Activated CD4-positive, alpha-beta memory T cell treated with anti-CD3 and anti-CD28 coated beads for 36 hours (primary cell): ENCODE measurements around the gene SEC16A. TPM values are rescaled to one million over a fixed set of nuclear protein-coding genes. Genes with fewer than 3 reads are reported as not detected.

Experiments used
- CTCF ChIA-PET: fragments of 350-600 bp; sonication (Branson Sonifier 250); formaldehyde crosslinking; loops from one replicate; lab custom pipeline; 2021; ENCODE audit warnings: antibody characterized with exemption, inconsistent platforms; lab: Charles Lee
- POLR2A ChIA-PET: fragments of 350-600 bp; sonication (Branson Sonifier 250); formaldehyde crosslinking; loops from one replicate; lab custom pipeline; 2021; ENCODE audit warnings: antibody characterized with exemption; lab: Charles Lee
- DNase-seq: peaks from one replicate; pipeline ENCODE4 v3.0.0-alpha.2; 2020
- H3K27ac Mint-ChIP-seq: one replicate; pipeline ENCODE4 v1.8.0; 2021; ENCODE audit warnings: mixed read lengths
- H3K27me3 Mint-ChIP-seq: one replicate; pipeline ENCODE4 v1.8.0; 2021; ENCODE audit warnings: mixed read lengths
- H3K36me3 Mint-ChIP-seq: one replicate; pipeline ENCODE4 v1.8.0; 2021; ENCODE audit warnings: mixed read lengths
- H3K4me1 Mint-ChIP-seq: one replicate; pipeline ENCODE4 v1.8.0; 2021; ENCODE audit warnings: low read depth, mixed read lengths
- H3K4me3 Mint-ChIP-seq: one replicate; pipeline ENCODE4 v1.8.0; 2021; ENCODE audit warnings: mild to moderate bottlenecking, mixed read lengths
- H3K9me3 Mint-ChIP-seq: one replicate; pipeline ENCODE4 v1.8.0; 2021; ENCODE audit warnings: mixed read lengths
- intact Hi-C: fragments of 100-400 bp; cut with micrococcal nuclease; formaldehyde crosslinking; loops from one replicate; pipeline ENCODE4 v1.15.1; 2023
- total RNA-seq, 2 experiments: library from RNA; stranded (reverse); gene quantifications; one replicate each; pipeline ENCODE4 v1.2.3, GENCODE V29; 2021

The SEC16A gene
- total RNA-seq, 2 experiments from 2014 or later: 54.1 to 57.0 TPM

DNA sequence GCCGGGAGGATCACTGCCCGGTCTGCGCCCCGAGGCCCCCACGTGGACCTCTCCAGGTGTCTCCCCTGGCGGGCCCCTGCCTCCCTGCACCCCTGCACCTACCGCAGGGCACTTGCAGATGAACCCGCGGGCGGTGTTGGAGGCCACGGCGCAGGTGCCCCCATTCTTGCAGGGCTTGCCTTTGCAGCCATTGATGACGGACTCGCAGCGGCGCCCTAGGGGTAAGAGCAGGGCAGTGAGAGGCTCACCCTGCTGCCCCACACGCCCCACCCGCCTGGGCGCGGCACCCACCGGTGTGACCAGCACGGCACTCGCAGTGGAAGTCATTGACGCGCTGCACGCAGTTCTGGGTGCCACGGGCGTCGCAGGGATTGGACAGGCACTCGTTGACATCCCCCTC, 23.6 kb upstream of the SEC16A start:
- H3K4me1 Mint-ChIP-seq: no peaks in the 10 kb centered on the region
- H3K36me3 Mint-ChIP-seq: peaks cover 19% of the 10 kb centered on the region
- no peaks in the 10 kb centered on the region for H3K27me3 Mint-ChIP-seq
- ChIA-PET CTCF (no interaction called here), POLR2A (no interaction called here)
- intact Hi-C loops: no loop called here
- H3K27ac Mint-ChIP-seq: no peak overlapping the region
- H3K4me3 Mint-ChIP-seq: no peak overlapping the region
- no peak for DNase-seq
- no peaks in the 10 kb centered on the region for H3K9me3 Mint-ChIP-seq

DNA sequence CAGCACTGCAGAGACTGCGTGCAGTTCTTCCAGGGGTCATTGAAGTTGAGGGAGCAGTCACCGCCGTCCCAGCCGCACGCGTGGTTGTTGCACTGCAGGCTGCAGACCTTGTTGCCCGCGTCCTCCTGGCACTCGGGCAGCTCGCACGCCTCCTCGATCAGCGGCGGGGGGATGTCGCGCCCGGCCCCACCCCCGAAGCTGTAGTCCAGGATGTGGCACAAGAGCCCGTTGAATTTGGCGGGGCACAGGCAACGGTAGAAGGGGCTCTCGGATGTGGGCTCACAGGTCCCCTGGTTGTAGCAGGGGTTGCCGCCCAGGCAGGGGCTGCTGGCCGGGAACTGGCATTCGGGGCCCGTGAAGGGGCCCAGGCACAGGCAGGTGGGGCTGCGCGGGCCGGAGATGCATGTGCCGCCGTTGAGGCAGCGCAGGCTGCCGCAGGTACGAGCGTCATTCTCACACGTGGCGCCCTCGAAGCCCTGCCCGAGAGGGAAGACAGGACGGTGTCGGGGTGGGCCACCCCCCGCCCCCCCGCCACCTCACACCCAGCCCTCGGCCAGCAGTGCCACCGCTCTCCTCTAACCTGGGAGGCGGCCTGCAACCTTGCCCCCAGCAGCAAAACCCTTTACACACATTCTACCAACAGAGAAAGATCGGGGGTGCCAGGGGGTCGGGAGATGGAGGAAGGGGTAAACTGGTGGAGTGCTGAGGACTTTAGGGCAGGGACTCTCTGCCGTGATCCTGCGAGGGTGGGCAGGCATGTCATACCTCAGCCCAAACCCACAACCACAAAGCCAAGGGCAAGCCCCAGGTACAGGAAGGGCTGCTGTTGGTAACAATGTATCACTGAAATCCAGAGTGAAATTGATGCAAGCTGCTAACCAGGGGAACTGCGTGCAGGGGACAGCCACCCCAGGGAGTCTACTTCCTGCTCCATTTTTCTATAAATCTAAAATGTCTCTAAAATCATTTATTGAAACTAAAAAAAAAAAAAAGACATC, 22.9 kb upstream of the SEC16A start:
- no peak overlapping the region for H3K4me3 Mint-ChIP-seq
- peaks cover 17% of the 10 kb centered on the region for H3K36me3 Mint-ChIP-seq
- no peaks in the 10 kb centered on the region for H3K9me3 Mint-ChIP-seq
- no peaks in the 10 kb centered on the region for H3K4me1 Mint-ChIP-seq
- intact Hi-C loops: no loop called here
- ChIA-PET POLR2A (no interaction called here), CTCF (no interaction called here)
- H3K27me3 Mint-ChIP-seq: no peaks in the 10 kb centered on the region
- DNase-seq: no peak
- no peak overlapping the region for H3K27ac Mint-ChIP-seq

DNA sequence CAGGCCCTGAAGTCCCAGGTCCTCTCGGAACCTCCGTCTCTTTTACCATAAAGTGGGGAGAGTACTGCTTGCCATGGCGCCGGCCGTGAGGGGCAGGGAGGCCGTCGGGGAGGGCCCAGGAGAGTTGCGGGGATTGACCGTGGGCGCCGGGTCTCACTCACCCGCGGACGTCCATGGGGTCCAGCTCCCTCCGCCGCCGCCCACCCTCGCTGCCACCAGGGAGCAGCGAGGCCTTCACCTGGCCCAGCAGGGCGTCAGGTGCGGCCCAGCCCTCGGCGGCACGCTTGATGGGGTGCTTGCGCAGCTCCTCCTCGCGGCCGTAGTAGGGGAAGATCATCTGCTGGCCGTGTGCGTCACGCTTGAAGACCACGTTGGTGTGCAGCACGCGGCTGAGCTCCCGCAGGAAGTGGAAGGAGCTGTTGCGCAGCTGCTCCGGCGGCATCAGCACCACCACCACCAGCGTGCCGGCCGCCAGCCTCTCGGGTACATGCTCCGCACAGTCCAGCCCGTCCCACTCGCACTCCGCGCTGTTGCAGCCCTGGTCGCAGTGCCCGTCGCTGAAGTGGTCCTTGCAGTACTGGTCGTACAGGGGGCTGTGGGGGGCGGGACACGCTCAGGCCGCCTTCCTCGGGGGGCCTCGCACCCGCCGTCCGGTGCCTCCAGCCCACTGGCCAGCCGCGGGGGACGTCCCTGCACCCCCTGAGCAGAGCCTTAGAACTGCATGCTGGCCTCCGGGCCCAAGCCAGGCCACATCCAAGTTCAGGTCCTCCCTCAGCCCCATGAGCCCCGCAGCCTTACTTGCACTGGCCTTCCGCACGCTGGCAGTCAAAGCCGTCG, 21.9 kb upstream of the SEC16A start:
- H3K27me3 Mint-ChIP-seq: no peaks in the 10 kb centered on the region
- ChIA-PET POLR2A (no interaction called here), CTCF (no interaction called here)
- DNase-seq: no peak
- intact Hi-C loops: no loop called here
- peaks cover 20% of the 10 kb centered on the region for H3K36me3 Mint-ChIP-seq
- H3K4me1 Mint-ChIP-seq: no peaks in the 10 kb centered on the region
- H3K27ac Mint-ChIP-seq: no peak overlapping the region
- no peaks in the 10 kb centered on the region for H3K9me3 Mint-ChIP-seq
- H3K4me3 Mint-ChIP-seq: no peak overlapping the region

DNA sequence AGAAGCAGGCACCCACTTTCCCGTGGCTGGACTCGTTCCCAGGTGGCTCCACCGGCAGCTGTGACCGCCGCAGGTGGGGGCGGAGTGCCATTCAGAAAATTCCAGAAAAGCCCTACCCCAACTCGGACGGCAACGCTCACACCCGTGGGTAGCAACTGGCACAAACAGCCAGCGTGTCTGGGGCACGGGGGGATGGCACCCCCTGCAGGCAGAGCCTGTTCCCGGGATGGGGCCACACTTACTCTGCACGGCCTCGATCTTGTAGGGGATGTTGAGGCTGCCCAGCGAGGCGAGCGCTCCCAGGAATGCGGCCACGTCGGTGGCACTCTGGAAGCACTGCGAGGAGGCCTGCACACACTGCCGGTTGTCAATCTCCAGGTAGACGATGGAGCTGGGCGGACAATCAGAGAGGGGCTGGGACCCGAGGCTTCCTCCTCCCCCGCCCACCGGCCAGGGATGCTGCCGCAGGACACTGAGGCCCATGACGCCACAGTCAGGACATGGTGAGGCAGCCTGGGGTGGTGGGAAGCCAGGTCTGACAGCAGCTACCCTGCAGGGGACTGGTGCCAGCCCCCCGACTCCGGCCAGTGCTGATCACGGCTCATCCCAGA, 20.2 kb upstream of the SEC16A start:
- intact Hi-C loops: no loop called here
- Mint-ChIP-seq H3K36me3 (peaks cover 20% of the 10 kb centered on the region), H3K9me3 (no peaks in the 10 kb centered on the region), H3K4me3 (no peak overlapping the region), H3K27ac (no peak overlapping the region), H3K27me3 (no peaks in the 10 kb centered on the region), H3K4me1 (no peaks in the 10 kb centered on the region)
- no peak for DNase-seq
- CTCF ChIA-PET: no interaction called here
- POLR2A ChIA-PET: no interaction called here

DNA sequence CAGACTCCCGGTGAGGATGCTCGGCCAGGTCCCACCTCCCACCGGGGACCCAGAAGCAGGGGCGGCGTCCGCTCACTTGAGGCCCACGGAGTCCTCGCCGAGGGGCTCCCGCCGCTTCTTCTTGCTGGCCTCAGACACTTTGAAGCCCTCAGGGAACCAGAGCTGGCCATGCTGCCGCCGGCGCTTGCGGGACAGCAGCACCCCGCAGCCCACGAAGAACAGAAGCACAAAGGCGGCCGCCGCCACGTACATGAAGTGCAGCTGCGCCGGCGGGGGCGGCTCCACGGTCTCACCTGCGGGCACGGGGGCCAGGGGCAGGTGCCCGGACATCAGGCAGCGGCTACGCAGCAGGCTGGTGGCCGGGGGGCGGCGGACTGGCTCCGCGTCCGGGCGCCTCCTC, 19.4 kb upstream of the SEC16A start:
- POLR2A ChIA-PET: no interaction called here
- Mint-ChIP-seq H3K27me3 (no peaks in the 10 kb centered on the region), H3K9me3 (no peaks in the 10 kb centered on the region), H3K4me1 (no peaks in the 10 kb centered on the region), H3K27ac (no peak overlapping the region), H3K36me3 (peaks cover 20% of the 10 kb centered on the region), H3K4me3 (no peak overlapping the region)
- intact Hi-C loops: no loop called here
- CTCF ChIA-PET: no interaction called here
- no peak for DNase-seq

DNA sequence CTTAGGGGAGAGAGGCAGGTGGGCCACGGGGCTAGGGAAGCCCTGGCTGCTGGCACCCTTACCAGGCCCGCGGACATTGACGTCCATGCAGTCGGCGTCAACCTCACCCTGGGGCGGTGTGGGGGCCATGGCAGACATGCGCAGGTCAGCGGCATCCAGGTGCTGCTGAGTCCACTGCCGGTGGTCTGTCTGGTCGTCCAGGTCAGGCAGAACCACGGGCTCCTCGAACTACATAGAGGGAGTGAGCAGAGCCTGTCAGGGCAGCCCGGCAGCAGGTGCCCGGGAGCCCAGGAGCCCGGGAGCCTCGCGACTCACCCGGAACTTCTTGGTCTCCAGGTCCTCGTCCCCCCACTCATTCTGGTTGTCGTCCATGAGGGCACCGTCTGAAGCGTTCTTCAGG, 18.8 kb upstream of the SEC16A start:
- no peak overlapping the region for H3K27ac Mint-ChIP-seq

DNA sequence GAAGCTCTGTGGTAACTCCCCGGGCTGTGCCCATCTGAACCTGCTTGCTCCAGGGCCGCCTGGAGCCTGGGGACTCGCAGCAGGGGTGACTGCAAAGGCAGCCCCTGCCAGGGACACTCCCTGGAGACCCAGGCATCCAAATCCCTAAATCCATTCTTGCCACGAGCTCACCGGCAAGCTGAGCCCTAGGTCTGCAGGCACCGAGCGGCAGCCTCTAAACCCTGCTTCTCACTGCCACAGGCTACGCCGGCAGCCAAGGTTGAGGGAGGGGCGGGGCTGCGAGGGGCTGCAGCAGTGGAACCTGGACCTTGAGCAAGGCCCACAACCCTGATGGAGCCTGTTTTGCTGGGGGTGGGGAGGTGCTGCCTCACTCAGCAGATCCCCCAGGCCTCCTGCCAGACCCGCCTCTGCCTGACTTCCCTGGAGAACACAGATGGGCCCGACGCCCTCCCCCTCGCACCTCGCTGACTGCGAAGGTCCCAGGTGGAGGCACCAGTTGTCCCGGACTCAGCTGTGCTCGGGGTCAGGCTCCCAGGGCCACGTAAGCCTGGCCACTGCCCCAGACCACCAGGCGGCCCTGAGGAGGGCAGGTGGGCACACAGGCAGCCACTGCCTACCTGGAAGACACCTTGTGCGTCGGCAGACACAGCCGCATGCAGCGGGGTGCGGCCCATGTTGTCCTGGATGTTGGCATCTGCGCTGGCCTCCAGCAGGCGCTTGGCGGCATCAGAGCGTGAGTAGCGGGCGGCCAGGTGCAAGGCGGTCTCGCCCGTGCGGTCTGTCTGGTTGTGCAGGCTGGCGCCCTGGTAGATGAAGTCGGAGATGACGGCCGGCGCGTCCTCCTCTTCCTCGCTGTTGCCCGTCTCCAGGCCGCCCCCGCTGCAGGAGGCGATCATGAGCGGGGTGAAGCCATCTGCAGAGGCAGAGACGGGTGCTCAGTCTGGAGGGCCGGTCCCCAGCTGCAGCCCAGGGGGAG, 17.4 kb upstream of the SEC16A start:
- Mint-ChIP-seq H3K9me3 (no peaks in the 10 kb centered on the region), H3K4me3 (no peak overlapping the region), H3K36me3 (peaks cover 23% of the 10 kb centered on the region), H3K4me1 (no peaks in the 10 kb centered on the region), H3K27me3 (no peaks in the 10 kb centered on the region), H3K27ac (no peak overlapping the region)
- ChIA-PET CTCF (no interaction called here), POLR2A (no interaction called here)
- DNase-seq: no peak
- intact Hi-C loops: no loop called here

More for the DNA sequence above, 18.8 kb upstream of the SEC16A start:
- intact Hi-C loops: no loop called here
- CTCF ChIA-PET: interaction anchor here (1.1 kb wide), 1 partner anchor 14 kb away, joined by 3 read pairs; no protein-coding TSS in a partner anchor
- H3K4me3 Mint-ChIP-seq: no peak overlapping the region
- no peak for DNase-seq
- H3K9me3 Mint-ChIP-seq: no peaks in the 10 kb centered on the region
- POLR2A ChIA-PET: no interaction called here
- peaks cover 20% of the 10 kb centered on the region for H3K36me3 Mint-ChIP-seq
- no peaks in the 10 kb centered on the region for H3K27me3 Mint-ChIP-seq
- no peaks in the 10 kb centered on the region for H3K4me1 Mint-ChIP-seq

DNA sequence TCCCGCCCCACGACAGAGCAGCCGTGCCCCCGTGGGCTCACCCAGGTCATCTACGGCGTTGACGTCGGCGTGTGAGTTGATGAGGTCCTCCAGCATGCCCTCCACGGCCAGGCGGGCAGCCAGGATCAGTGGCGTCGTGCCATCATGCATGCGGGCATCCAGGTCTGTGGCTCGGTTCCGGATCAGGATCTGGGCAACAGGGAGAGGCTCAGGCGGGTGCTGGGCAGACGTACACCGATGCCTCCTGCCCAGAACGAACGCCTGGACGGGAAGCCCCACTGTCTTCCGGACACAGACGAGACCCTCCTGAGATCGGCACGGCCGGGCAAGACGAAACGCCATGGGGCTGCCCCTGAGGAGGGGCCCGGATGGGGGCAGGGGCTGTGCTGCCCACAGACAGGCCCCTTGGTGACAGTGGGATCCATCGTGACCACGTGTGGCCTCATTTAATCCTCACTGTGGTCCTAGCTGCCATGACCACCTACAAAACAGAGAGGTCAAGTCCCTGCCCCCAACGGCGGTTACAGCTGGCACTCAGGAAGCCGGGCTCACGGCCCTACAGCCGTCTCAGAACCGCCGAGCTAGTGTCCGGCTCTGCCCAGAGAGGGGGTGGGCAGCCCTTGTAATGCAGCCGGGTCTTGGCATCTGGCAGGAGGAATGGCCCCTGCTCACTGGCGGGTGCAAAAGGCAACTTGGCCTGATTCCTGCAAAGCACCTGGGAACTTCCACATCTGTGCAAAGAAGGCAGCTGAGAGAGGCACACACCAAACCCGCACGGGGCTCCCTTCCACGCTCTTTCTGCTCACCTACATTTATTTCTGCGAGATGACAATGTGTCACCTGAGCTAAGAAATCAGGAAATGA, 16.5 kb upstream of the SEC16A start:
- H3K27me3 Mint-ChIP-seq: no peaks in the 10 kb centered on the region
- no peaks in the 10 kb centered on the region for H3K9me3 Mint-ChIP-seq
- ChIA-PET POLR2A (no interaction called here), CTCF (no interaction called here)
- H3K4me1 Mint-ChIP-seq: no peaks in the 10 kb centered on the region
- H3K4me3 Mint-ChIP-seq: no peak overlapping the region
- no peak for DNase-seq
- intact Hi-C loops: no loop called here
- H3K27ac Mint-ChIP-seq: no peak overlapping the region
- peaks cover 22% of the 10 kb centered on the region for H3K36me3 Mint-ChIP-seq

DNA sequence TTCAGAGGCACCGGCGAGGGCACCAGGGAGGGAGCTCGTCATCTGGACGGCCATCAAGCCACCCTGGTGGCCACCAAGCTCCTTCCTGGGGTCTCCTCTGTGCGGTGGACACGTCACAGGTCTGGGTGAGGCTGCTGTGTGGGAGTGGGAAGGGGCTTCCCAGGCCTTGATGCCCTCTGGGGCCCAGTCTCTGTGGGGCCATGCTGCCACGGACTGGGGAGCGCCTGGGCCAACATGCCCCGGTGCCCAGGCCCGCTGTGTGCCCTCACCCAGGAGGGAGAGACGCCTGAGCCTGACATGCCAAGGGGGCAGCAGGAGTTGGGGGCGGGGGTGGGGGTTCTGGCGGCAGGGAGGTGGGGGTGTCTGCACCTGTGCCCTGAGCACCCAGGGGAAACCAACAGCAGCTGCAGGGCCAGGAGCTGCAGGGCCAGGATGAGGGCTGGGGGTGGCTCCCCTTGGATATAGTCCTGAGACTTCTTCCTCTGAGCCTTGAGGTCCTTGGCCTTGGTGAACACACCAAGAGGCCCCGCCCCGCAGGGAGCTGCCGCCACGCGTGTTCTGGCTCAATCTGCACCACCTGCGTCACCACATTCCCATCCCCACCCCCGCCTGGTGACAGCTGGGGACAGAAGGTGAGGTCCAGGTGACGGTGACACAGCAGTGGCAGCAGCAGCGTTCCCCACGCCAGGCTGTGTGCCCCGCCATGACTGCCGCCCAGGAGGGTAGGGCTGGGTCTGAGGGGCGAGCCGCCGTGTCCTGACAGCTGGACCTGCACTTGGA, 15.3 kb upstream of the SEC16A start:
- Mint-ChIP-seq H3K4me3 (no peak overlapping the region), H3K36me3 (peaks cover 19% of the 10 kb centered on the region), H3K4me1 (no peaks in the 10 kb centered on the region), H3K27ac (no peak overlapping the region), H3K9me3 (no peaks in the 10 kb centered on the region), H3K27me3 (no peaks in the 10 kb centered on the region)
- DNase-seq: no peak
- POLR2A ChIA-PET: no interaction called here
- intact Hi-C loops: no loop called here
- CTCF ChIA-PET: no interaction called here
